ENCODE measurements around the gene RNF213. TPM values are rescaled to one million over a fixed set of nuclear protein-coding genes. Genes with fewer than 3 reads are reported as not detected.

RNF213 gene
- total RNA-seq, 2 donors from 2014 or later = 98.8 to 136 TPM

GRCh38 chr17:80347536-80347935 lies 86.9 kb downstream of the RNF213 start:
- Histone ChIP-seq H3K36me3 (ENCODE audit: control insufficient read depth, insufficient read depth, low read length) (peaks cover 97% of the 10 kb centered on the region), H3K4me3 (ENCODE audit: low read length) (no peak overlapping the region), H3K27me3 (ENCODE audit: control insufficient read depth, insufficient read depth, low read length, poor library complexity, severe bottlenecking) (no peaks in the 10 kb centered on the region), H3K27ac (ENCODE audit: low read depth, low read length) (no peak overlapping the region), H3K9me3 (ENCODE audit: control insufficient read depth, low read length) (no peaks in the 10 kb centered on the region), H3K9ac (ENCODE audit: extremely low read depth, low read length, poor library complexity, severe bottlenecking) (no peak overlapping the region), H3K4me1 (ENCODE audit: control insufficient read depth, insufficient read depth, low read length) (no peaks in the 10 kb centered on the region)
- Mint-ChIP-seq H3K4me1 (no peaks in the 10 kb centered on the region), H3K36me3 (ENCODE audit: low read depth) (peaks cover 94% of the 10 kb centered on the region), H3K9me3 (no peaks in the 10 kb centered on the region), H3K4me3 (no peak overlapping the region), H3K27me3 (ENCODE audit: insufficient read depth) (no peaks in the 10 kb centered on the region), H3K27ac (no peak overlapping the region)
- DNase-seq = no peak
- 96 to 97% methylated on average over 18 to 19 of the region's 19 CpGs for WGBS, 2 experiments (ENCODE audit: insufficient coverage in 1 of 2, insufficient read length in 1 of 2)
- no peak for TF ChIP-seq CTCF (conservative IDR thresholded peaks at IDR 0.05)

GRCh38 chr17:80347948-80348351 lies 87.3 kb downstream of the RNF213 start:
- no peak for TF ChIP-seq CTCF (conservative IDR thresholded peaks at IDR 0.05)
- H3K27me3 ChIP-seq (ENCODE audit: control insufficient read depth, insufficient read depth, low read length, poor library complexity, severe bottlenecking) = no peaks in the 10 kb centered on the region
- no peak overlapping the region for H3K9ac ChIP-seq (ENCODE audit: extremely low read depth, low read length, poor library complexity, severe bottlenecking)
- Mint-ChIP-seq H3K9me3 (no peaks in the 10 kb centered on the region), H3K36me3 (ENCODE audit: low read depth) (peaks cover 97% of the 10 kb centered on the region), H3K27ac (no peak overlapping the region), H3K27me3 (ENCODE audit: insufficient read depth) (no peaks in the 10 kb centered on the region), H3K4me1 (no peaks in the 10 kb centered on the region), H3K4me3 (no peak overlapping the region)
- WGBS, 2 experiments (ENCODE audit: insufficient coverage in 1 of 2, insufficient read length in 1 of 2) = 96 to 97% methylated on average over 23 to 24 of the region's 24 CpGs
- H3K36me3 ChIP-seq (ENCODE audit: control insufficient read depth, insufficient read depth, low read length) = peaks cover 96% of the 10 kb centered on the region
- DNase-seq = no peak
- H3K4me3 ChIP-seq (ENCODE audit: low read length) = no peak overlapping the region
- no peaks in the 10 kb centered on the region for H3K4me1 ChIP-seq (ENCODE audit: control insufficient read depth, insufficient read depth, low read length)
- no peak overlapping the region for H3K27ac ChIP-seq (ENCODE audit: low read depth, low read length)
- H3K9me3 ChIP-seq (ENCODE audit: control insufficient read depth, low read length) = no peaks in the 10 kb centered on the region

GRCh38 chr17:80348551-80349150 lies 88.0 kb downstream of the RNF213 start:
- H3K27ac ChIP-seq (ENCODE audit: low read depth, low read length) = no peak overlapping the region
- H3K9me3 Mint-ChIP-seq = no peaks in the 10 kb centered on the region
- H3K4me3 Mint-ChIP-seq = no peak overlapping the region
- H3K27me3 Mint-ChIP-seq (ENCODE audit: insufficient read depth) = no peaks in the 10 kb centered on the region
- 91% methylated on average over 8 to 18 of the region's 18 CpGs for WGBS, 2 experiments (ENCODE audit: insufficient coverage in 1 of 2, insufficient read length in 1 of 2)
- H3K27me3 ChIP-seq (ENCODE audit: control insufficient read depth, insufficient read depth, low read length, poor library complexity, severe bottlenecking) = no peaks in the 10 kb centered on the region
- H3K4me1 ChIP-seq (ENCODE audit: control insufficient read depth, insufficient read depth, low read length) = no peaks in the 10 kb centered on the region
- DNase-seq = no peak
- H3K36me3 Mint-ChIP-seq (ENCODE audit: low read depth) = peaks cover 97% of the 10 kb centered on the region
- H3K4me1 Mint-ChIP-seq = no peaks in the 10 kb centered on the region
- TF ChIP-seq CTCF (conservative IDR thresholded peaks at IDR 0.05) = no peak
- peak overlapping the region; percentile 83 for H3K27ac Mint-ChIP-seq
- H3K9ac ChIP-seq (ENCODE audit: extremely low read depth, low read length, poor library complexity, severe bottlenecking) = no peak overlapping the region
- peaks cover 92% of the 10 kb centered on the region for H3K36me3 ChIP-seq (ENCODE audit: control insufficient read depth, insufficient read depth, low read length)
- H3K4me3 ChIP-seq (ENCODE audit: low read length) = no peak overlapping the region
- H3K9me3 ChIP-seq (ENCODE audit: control insufficient read depth, low read length) = no peaks in the 10 kb centered on the region
